CD14-positive monocyte (primary cell): ENCODE measurements around the gene PODXL2. TPM values are rescaled to one million over a fixed set of nuclear protein-coding genes. Genes with fewer than 3 reads are reported as not detected.
A peak's percentile ranks its signal among the peaks of the same experiment; 100 is the strongest.

Source experiments
- DNase-seq, 3 donors: peaks; one replicate each; pipeline ENCODE4 v3.0.0-alpha.2; 2011 to 2022
- H2AFZ ChIP-seq: 2 replicates; pipeline ENCODE4 v1.6.0; 2012; ENCODE audit warnings: mild to moderate bottlenecking, low read depth, low read length, inconsistent platforms; ENCODE audit not compliant: insufficient read depth, poor library complexity, severe bottlenecking
- H3K27ac ChIP-seq, 2 donors: 1 replicate in 1 of 2; 2 replicates in 1 of 2; pipeline ENCODE4 v1.5.1; 2012 to 2013; ENCODE audit warnings: low read length in 2 of 2, control low read depth in 1 of 2, inconsistent platforms in 1 of 2, low read depth in 1 of 2, mild to moderate bottlenecking in 1 of 2
- H3K27me3 ChIP-seq, 2 donors: one replicate each; pipeline versions ENCODE4 v1.6.0 to v1.6.1; 2011 to 2013; ENCODE audit warnings: low read length in 2 of 2; ENCODE audit not compliant: control insufficient read depth in 2 of 2, insufficient read depth in 2 of 2
- H3K36me3 ChIP-seq, 2 donors: replicated peaks in 1 of 2; 1 replicate in 1 of 2; 2 replicates in 1 of 2; pipeline versions ENCODE4 v1.5.1 to v1.6.1; 2012 to 2013; ENCODE audit warnings: low read length in 2 of 2, control low read depth in 1 of 2, inconsistent platforms in 1 of 2, mild to moderate bottlenecking in 1 of 2; ENCODE audit not compliant: insufficient read depth in 2 of 2, control insufficient read depth in 1 of 2
- H3K4me1 ChIP-seq, 2 donors: 1 replicate in 1 of 2; 2 replicates in 1 of 2; pipeline versions ENCODE4 v1.5.1 to v1.6.1; 2012 to 2013; ENCODE audit warnings: low read length in 2 of 2, control low read depth in 1 of 2, inconsistent platforms in 1 of 2, mild to moderate bottlenecking in 1 of 2, moderate library complexity in 1 of 2; ENCODE audit not compliant: insufficient read depth in 2 of 2, control insufficient read depth in 1 of 2
- H3K4me2 ChIP-seq: replicated peaks from 2 replicates; pipeline ENCODE3; 2012; ENCODE audit warnings: low read length, moderate library complexity, mild to moderate bottlenecking; ENCODE audit not compliant: poor library complexity, severe bottlenecking; ENCODE audit errors: extremely low read depth
- H3K4me3 ChIP-seq, 3 experiments: fragments of 200-600 bp in 1 of 3; sonication (generic) in 1 of 3; replicated peaks in 1 of 3; 1 replicate in 2 of 3; 2 replicates in 1 of 3; pipeline ENCODE4 v1.5.1; 2011 to 2013; ENCODE audit warnings: low read length in 3 of 3, mild to moderate bottlenecking in 3 of 3, control low read depth in 2 of 3, low read depth in 2 of 3, inconsistent platforms in 1 of 3, moderate library complexity in 1 of 3
- H3K79me2 ChIP-seq: 2 replicates; pipeline ENCODE4 v1.6.0; 2012; ENCODE audit warnings: mild to moderate bottlenecking, control low read depth, inconsistent platforms, low read length, moderate library complexity; ENCODE audit not compliant: insufficient read depth
- H3K9ac ChIP-seq: 2 replicates; pipeline ENCODE4 v1.6.0; 2017; ENCODE audit warnings: low read length, mild to moderate bottlenecking; ENCODE audit not compliant: insufficient read depth, poor library complexity, severe bottlenecking
- H3K9me3 ChIP-seq, 2 donors: replicated peaks in 1 of 2; 1 replicate in 1 of 2; 2 replicates in 1 of 2; pipeline versions ENCODE4 v1.5.1 to v1.6.1; 2012 to 2013; ENCODE audit warnings: low read length in 2 of 2, control low read depth in 1 of 2; ENCODE audit not compliant: control insufficient read depth in 1 of 2, insufficient read depth in 1 of 2
- H4K20me1 ChIP-seq: 2 replicates; pipeline ENCODE4 v1.6.0; 2012; ENCODE audit warnings: mild to moderate bottlenecking, low read length, control low read depth, moderate library complexity; ENCODE audit not compliant: insufficient read depth
- H3K27ac Mint-ChIP-seq, 7 donors: one replicate each; pipeline ENCODE4 v1.8.0; 2020; ENCODE audit warnings: mild to moderate bottlenecking in 7 of 7, mixed read lengths in 7 of 7, moderate library complexity in 6 of 7, inconsistent platforms in 2 of 7
- H3K27me3 Mint-ChIP-seq, 3 donors: one replicate each; pipeline ENCODE4 v1.8.0; 2021 to 2022; ENCODE audit warnings: low read depth in 3 of 3, mild to moderate bottlenecking in 3 of 3, mixed read lengths in 3 of 3, moderate library complexity in 3 of 3, inconsistent platforms in 1 of 3
- H3K36me3 Mint-ChIP-seq, 2 donors: one replicate each; pipeline ENCODE4 v1.8.0; 2020; ENCODE audit warnings: mixed read lengths in 2 of 2, inconsistent platforms in 1 of 2, mild to moderate bottlenecking in 1 of 2
- H3K4me1 Mint-ChIP-seq: one replicate; pipeline ENCODE4 v1.8.0; 2020; ENCODE audit warnings: mild to moderate bottlenecking, mixed read lengths
- H3K4me3 Mint-ChIP-seq, 2 donors: one replicate each; pipeline ENCODE4 v1.8.0; 2020; ENCODE audit warnings: mild to moderate bottlenecking in 2 of 2, mixed read lengths in 2 of 2, moderate library complexity in 1 of 2
- H3K9me3 Mint-ChIP-seq, 7 donors: one replicate each; pipeline ENCODE4 v1.8.0; 2020 to 2022; ENCODE audit warnings: mixed read lengths in 7 of 7, mild to moderate bottlenecking in 6 of 7, moderate library complexity in 6 of 7, inconsistent platforms in 2 of 7
- CTCF ChIP-seq: fragments of 200-600 bp; IDR thresholded peaks from one replicate; pipeline ENCODE4 v1.8.0; 2022; ENCODE audit warnings: antibody characterized with exemption, mild to moderate bottlenecking
- WGBS: methylation state at CpG from one replicate; pipeline ENCODE4 v1.1.5; 2013; ENCODE audit warnings: missing lambda C conversion rate; ENCODE audit not compliant: insufficient coverage; 5-methylcytosine and 5-hydroxymethylcytosine counted together
- intact Hi-C, 2 donors: fragments of 100-400 bp; cut with micrococcal nuclease; formaldehyde crosslinking; loops; one replicate each; pipeline versions ENCODE4 v1.15.0 to v1.15.1; 2023
- polyA plus RNA-seq, 3 donors: library from polyadenylated mRNA; depleted of rRNA in 1 of 3; unstranded in 2 of 3; stranded (reverse) in 1 of 3; fragments of 300-500 nt in 2 of 3; fragments of >200 nt in 1 of 3; fragmentation: Illumina TruSeq in 2 of 3; gene quantifications; 1 replicate in 2 of 3; 2 replicates in 1 of 3; pipeline ENCODE4 v1.2.3, GENCODE V29; 2012 to 2021

Gene PODXL2
- polyA plus RNA-seq, 3 donors: 0.33 to 0.64 (median 0.43) TPM

GRCh38 chr3:127718916-127719290 lies 89.9 kb downstream of the PODXL2 start:
- Histone ChIP-seq H4K20me1 (no peaks in the 10 kb centered on the region), H3K36me3 (no peaks in the 10 kb centered on the region), H3K79me2 (no peaks in the 10 kb centered on the region), H2AFZ (no peak overlapping the region), H3K27ac (no peak overlapping the region), H3K4me1 (peaks cover 8 to 17% of the 10 kb centered on the region in 2 donors), H3K27me3 (no peaks in the 10 kb centered on the region), H3K9me3 (no peaks in the 10 kb centered on the region), H3K4me3 (no peak overlapping the region), H3K4me2 (no peak overlapping the region), H3K9ac (no peak overlapping the region)
- TF ChIP-seq CTCF: no peak
- Mint-ChIP-seq H3K36me3 (peaks cover 0 to 8% of the 10 kb centered on the region in 2 donors), H3K27me3 (peaks cover 0 to 2% (median 0%) of the 10 kb centered on the region in 3 donors), H3K4me1 (peaks cover 12% of the 10 kb centered on the region), H3K9me3 (peaks cover 0 to 1% (median 0%) of the 10 kb centered on the region in 7 donors), H3K27ac (peak overlapping the region in 1 of 7 donors; percentile 10), H3K4me3 (no peak overlapping the region)
- 90% methylated on average over 3 of the region's 3 CpGs for WGBS
- intact Hi-C loops: no loop called here
- DNase-seq: no peak

- Histone ChIP-seq H3K27me3 (no peaks in the 10 kb centered on the region), H2AFZ (no peak overlapping the region), H3K4me3 (no peak overlapping the region), H3K36me3 (no peaks in the 10 kb centered on the region), H3K9me3 (no peaks in the 10 kb centered on the region), H3K27ac (no peak overlapping the region), H3K79me2 (no peaks in the 10 kb centered on the region), H3K4me1 (peaks cover 8 to 17% of the 10 kb centered on the region in 2 donors), H3K9ac (no peak overlapping the region), H4K20me1 (no peaks in the 10 kb centered on the region), H3K4me2 (no peak overlapping the region)
- intact Hi-C loops: no loop called here
- no peak for TF ChIP-seq CTCF
- Mint-ChIP-seq H3K4me1 (peaks cover 12% of the 10 kb centered on the region), H3K4me3 (no peak overlapping the region), H3K9me3 (peaks cover 0 to 4% (median under 1%) of the 10 kb centered on the region in 7 donors), H3K36me3 (peaks cover 0 to 8% of the 10 kb centered on the region in 2 donors), H3K27ac (no peak overlapping the region), H3K27me3 (peaks cover 0 to 2% (median 0%) of the 10 kb centered on the region in 3 donors)
- no peak for DNase-seq
- 100% methylated on average over 7 of the region's 8 CpGs for WGBS
These were observed 90.4 kb downstream of the PODXL2 start for GRCh38 chr3:127719369-127719768.
